GM12891 (cell line): ENCODE results near the gene CDC7.

Experiments used
- PAX5 ChIP-seq: IDR thresholded peaks from 2 replicates; pipeline ENCODE4 v1.6.1; 2011; ENCODE audit warnings: low read length, moderate library complexity, mild to moderate bottlenecking; ENCODE audit not compliant: insufficient read depth, severe bottlenecking
- POLR2A ChIP-seq: IDR thresholded peaks from 2 replicates; pipeline ENCODE4 v1.6.1; 2011; ENCODE audit warnings: low read depth, low read length, control low read depth
- POLR2AphosphoS5 ChIP-seq: IDR thresholded peaks from 2 replicates; pipeline ENCODE4 v1.6.1; 2011; ENCODE audit warnings: low read depth, low read length, control low read depth
- POU2F2 ChIP-seq: IDR thresholded peaks from 2 replicates; pipeline ENCODE4 v1.6.1; 2011; ENCODE audit warnings: low read depth, mild to moderate bottlenecking, control low read depth, low read length, moderate library complexity
- SPI1 ChIP-seq: IDR thresholded peaks from 2 replicates; pipeline ENCODE4 v1.6.1; 2011; ENCODE audit warnings: low read depth, low read length, control low read depth
- TAF1 ChIP-seq: IDR thresholded peaks from 2 replicates; pipeline ENCODE4 v1.6.1; 2011; ENCODE audit warnings: low read depth, low read length, control low read depth

- TF ChIP-seq POLR2A (no peak), TAF1 (no peak), POLR2AphosphoS5 (no peak), SPI1 (no peak), PAX5 (no peak), POU2F2 (no peak)
Measured at GRCh38 chr1:91550961-91551360, 50.3 kb downstream of the CDC7 start.
